GM18909 (cell line): ENCODE measurements around the gene HSPH1.
A peak's percentile ranks its signal among the peaks of the same experiment; 100 is the strongest.
"Not testable (repeated sequence)": the region's sequence is repeated elsewhere in the genome, so short reads cannot be mapped to it uniquely, and the experiment has no call there.

ENCODE experiments used
- ATAC-seq: cut with Tn5 transposase; IDR thresholded peaks from one replicate; pipeline ENCODE4 v1.9.1; 2021; ENCODE audit warnings: mild to moderate bottlenecking; ENCODE audit not compliant: unreplicated experiment, poor library complexity

The HSPH1 gene

DNA sequence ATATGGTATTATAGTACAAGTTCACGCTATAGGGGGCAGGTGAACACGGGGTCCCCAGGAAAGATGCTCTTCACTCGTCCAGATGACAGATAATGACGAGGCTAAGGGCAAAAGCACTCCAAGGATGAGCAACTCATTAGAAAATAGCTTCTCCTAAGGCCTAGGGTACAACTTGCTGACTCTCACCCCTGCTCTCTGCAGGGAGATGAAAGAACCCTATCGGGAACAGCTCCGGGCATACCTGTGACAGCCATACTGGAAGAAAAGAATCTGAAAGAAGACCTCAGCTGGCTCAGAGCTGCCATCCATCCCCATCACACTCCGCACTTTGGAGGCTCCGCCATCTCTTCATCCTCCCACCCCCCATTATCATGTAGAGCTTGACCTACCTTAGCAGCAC is 17.5 kb upstream of the HSPH1 start:
- ATAC-seq = no peak

DNA sequence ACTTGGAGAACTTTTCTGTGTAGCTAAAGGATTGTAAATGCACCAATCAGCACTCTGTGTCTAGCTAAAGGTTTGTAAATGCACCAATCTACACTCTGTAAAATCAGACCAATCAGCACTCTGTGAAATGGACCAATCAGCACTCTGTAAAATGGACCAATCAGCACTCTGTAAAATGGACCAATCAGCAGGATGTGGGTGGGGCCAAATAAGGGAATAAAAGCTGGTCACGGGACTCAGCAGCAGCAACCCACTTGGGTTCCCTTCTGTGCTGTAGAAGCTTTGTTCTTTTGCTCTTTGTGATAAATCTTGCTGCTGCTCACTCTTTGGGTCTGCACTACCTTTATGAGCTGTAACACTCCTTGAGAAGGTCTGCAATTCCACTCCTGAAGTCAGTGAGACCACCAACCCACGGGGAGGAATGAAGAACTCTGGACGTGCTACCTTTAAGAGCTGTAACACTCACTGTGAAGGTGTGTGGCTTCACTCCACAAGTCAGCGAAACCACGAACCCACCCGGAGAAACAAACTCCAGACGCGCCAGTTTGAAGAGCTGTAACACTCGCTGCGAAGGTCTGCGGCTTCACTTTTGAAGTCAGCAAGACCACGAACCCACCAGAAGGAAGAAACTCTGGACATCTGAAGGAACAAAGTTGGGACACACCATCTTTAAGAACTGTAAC is 16.2 kb upstream of the HSPH1 start:
- ATAC-seq = not testable (repeated sequence)

- no peak for ATAC-seq
These were observed 14.3 kb upstream of the HSPH1 start for GRCh38 chr13:31175847-31176532.

DNA sequence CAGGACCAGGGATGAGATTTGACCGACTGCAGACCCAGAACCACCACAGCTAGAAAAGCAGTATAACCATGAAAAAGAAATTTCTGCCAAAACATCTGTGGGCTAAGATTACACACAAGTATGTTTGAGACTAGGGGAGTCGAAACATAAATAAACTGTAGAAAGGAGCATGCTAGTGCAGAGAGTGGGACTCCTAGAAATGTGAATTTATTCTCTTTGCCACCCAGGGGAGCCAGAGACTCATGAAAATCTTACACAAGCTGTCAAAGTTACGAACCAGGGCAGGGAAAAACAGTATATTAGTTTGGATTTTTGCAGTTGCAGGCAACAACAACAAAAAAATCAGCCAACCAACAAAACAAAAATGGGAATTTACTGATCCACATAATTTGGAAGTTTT is 12.3 kb upstream of the HSPH1 start:
- no peak for ATAC-seq

DNA sequence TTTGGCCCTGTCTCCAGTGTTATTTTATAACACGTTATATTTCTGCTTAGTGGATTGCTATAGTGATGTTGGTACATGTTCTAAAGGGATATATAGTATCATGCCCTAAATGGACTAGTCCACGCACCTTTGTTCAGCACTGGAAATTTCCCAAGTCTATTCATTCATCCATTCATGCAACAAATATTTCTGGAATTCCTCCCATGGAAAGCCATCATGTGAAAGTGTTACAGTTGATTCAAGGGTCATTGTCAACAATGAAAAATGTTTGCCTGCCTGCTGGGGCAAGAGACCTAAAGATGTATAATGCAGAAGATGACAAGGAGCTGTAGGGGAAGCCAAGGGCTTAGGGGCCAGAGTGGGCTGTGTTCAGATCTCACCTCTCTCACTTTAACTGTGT is 10.8 kb upstream of the HSPH1 start:
- no peak for ATAC-seq

DNA sequence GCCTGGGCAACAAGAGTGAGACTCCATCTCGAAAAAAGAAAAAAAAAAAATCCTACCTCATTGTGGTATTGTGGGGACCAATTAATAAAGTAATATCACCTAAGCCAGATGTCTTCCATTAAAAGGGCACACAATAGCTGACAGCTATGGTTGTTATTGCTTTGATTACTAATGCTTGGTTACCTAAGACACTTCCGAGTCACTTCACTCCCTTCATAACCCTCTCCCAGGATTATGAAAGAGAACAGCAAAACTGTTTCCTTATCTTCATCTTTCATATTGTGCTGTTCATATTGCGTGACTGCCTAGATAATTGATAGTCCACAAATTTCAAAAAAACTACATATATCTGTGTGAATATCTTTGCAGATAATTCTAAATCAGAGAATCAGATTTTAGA is 10.3 kb upstream of the HSPH1 start:
- no peak for ATAC-seq

DNA sequence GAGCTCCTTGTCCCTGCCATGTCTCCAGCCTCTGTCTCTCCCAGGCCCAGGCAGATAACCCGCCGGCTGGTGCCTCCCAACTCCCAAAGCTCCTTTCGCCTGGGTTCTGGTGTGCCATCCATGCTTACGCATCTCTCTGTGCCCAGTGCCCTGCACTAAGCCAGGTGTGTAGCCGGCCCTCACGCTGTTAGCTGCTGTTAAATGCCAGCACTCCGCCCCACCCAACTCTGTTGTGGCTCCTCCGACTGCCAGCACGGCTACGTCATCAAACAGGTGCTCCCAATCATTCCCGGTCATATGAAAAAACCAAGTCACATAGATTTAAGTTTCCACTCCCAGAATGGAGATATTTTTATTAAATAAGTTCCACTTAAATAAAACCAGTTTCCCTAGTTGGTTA is 7.0 kb upstream of the HSPH1 start:
- ATAC-seq = no peak

GRCh38 chr13:31168166-31168565 is 6.5 kb upstream of the HSPH1 start:
- ATAC-seq = peak; percentile 65

DNA sequence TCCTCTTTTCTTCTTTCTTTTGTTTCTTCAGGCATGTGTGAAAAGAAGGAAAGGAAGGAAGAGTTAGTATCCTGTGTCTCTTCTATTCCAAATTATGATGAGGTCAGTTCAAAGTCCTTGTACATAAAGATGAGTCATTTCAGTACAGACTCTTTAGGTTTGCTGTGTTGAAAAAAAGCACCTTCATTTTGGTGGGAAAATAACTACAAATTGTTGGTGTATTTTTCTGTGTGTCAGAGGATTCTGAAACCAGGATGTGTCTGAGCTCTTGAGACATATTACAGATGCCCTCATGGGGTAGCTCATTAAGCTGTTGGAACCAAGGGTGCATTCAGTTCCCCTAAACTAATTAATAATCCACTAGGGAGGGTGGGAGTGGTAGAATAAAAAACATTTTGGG is 5.8 kb upstream of the HSPH1 start:
- peak; percentile 69 for ATAC-seq

DNA sequence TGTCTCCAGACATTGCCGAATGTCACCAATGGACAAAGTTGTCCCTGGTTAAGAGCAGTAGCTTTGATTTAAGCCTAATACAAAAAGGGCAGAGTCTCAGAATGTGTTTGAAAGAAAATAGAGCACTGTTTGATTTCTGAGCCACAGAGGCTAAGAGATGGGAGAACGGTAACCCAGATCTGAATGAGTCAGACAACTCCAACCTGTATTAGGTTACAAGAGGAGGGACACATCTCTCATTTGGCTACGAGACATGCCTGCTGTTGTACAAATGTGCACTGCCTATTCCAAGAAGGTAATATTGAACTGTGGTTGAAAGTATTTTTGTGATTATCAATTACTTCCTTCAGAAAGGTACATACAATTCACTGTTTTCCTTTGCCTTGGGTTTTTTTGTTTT is 4.9 kb upstream of the HSPH1 start:
- ATAC-seq = no peak

GRCh38 chr13:31162151-31163008 is 676 bp upstream of the HSPH1 start:
- peak; percentile 87 for ATAC-seq

DNA sequence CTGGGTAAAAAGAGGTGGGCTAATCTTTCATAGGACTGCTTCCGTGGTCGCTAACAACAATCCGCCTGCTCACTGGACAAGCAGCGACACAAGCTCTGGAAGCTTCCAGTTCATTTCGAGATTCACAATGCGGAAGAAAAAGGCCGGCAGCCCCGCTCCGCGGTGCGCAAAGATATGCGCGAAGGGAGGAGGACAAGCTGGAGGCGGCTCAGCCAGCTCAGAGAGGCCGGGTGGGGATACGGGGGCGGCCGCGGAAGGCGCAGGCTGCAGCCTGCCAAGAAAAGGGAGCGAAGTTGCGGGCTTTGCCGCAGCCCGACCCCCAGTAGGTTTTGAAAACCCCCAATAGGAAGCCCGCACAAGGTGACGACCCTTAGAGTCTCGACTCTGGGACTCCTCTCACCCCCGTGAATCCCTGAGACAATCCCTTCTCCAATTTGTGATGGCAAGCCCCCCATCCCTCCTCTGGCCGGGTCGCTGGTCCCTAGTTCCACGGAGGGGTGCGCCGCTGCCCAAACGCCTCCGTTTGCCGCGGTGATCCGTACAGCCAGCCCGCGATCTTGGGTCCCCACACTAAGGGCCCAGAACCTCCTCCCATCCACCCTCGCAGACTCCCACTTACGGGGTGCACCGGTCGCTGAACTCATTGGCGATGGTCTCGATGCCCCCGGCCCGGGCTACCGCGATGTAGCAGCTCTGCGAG is 697 bp downstream of the HSPH1 start:
- peak; percentile 25 for ATAC-seq

GRCh38 chr13:31159306-31159705 is 2.4 kb downstream of the HSPH1 start:
- no peak for ATAC-seq

- ATAC-seq = no peak
These were observed 6.8 kb downstream of the HSPH1 start for GRCh38 chr13:31154939-31155338.

DNA sequence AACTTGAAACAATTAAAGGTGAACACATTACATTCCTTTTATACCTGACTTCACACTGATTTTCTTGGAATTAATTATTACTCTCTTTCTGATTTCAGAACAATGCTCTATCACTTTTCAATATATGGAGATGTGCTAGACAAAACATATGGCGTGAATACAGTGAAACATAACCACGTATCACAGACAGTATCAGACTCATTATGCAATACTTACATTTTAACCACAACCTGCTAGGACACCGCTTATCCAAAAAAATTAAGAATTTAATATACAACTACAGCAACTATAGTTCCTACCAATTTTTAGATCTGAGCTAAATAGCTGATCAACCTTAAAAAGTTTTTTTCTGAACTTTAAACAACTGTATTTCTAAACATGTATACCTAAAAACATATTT is 9.9 kb downstream of the HSPH1 start:
- no peak for ATAC-seq

DNA sequence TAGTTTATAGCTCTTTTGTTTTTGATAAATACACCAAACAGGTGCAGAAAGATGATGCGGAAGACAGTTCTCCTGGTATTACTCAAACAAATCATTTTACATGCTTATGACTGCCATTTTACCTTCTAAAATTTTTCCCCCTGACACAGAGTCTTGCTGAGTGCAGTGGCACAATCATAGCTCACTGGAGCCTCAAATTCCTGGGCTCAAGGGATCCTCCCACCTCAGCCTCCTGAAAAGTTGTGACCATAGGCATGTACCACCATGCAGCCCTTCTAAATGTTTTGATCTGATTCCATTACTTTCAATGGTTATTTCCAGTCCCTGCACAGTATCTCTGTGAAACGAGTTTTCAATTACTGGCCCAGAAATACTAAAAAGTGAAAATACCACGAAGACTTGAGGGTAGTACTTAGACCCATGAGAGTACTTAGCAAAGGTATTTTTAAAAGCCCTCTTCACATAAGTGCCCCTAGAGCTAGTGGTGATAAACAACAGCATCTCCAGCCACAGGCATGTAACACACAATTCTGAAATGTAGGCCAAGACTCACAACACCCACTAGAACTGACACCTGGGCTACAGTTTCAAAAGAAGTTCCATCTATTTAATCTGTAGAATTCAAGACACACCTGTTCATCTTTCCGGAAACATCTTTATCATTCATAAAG is 11.3 kb downstream of the HSPH1 start:
- no peak for ATAC-seq

GRCh38 chr13:31149604-31150003 is 12.1 kb downstream of the HSPH1 start:
- no peak for ATAC-seq

DNA sequence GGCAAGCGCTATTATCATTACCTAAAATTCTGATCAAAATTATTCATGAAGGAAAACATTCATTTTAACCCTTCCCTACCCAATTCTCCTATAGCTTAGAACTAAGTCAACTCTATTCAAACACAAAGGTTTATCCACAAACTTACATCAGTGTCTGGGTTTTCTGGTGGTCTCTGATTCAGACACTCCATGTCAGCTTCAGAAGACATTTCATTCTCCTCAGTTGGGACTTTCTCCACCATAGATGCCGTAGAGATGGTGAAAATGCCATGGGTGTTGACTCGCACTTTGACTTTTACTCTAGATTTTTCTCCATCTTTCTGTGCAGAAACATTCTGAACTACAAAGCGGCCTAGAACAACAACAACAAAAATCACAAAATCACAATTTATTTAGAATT is 16.3 kb downstream of the HSPH1 start:
- no peak for ATAC-seq

GRCh38 chr13:31138515-31138914 is 23.2 kb downstream of the HSPH1 start:
- no peak for ATAC-seq

DNA sequence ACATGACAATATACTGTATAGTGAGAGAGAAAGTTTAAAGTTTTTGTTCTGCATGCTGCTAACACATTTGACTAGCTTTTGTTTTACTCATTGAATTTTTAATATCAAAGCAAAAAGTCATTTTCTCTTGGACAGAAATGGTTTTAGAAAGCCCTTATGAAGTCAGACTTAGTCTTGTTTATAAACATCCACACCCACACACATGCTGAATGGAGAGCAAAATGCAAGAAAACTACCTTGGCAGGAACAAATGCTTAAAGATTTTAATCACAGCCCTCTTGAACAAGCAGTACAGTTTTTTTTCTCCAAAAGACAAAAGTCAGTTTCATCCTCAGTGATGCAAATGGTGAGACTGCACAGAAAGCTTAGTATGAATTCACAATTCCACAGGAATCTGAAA is 25.0 kb downstream of the HSPH1 start:
- no peak for ATAC-seq
